HepG2 (cell line): ENCODE data around the gene ESYT1. TPM values are rescaled to one million over a fixed set of nuclear protein-coding genes. Genes with fewer than 3 reads are reported as not detected.
A peak's percentile ranks its signal among the peaks of the same experiment; 100 is the strongest.

ENCODE experiments used
- CEBPB ChIP-seq: IDR thresholded peaks from 2 replicates; pipeline ENCODE4 v1.6.1; 2011; ENCODE audit warnings: low read depth, low read length, improper control_type of control experiment, borderline replicate concordance
- CREB1 ChIP-seq, 2 experiments: fragments of 450-650 bp in 1 of 2; IDR thresholded peaks; 2 replicates each; pipeline ENCODE4 v1.6.1; 2016 to 2017; ENCODE audit warnings: control low read depth in 1 of 2, mild to moderate bottlenecking in 1 of 2, missing compliant biosample characterization in 1 of 2, missing genetic modification characterization in 1 of 2
- FOXA1 ChIP-seq, 2 experiments: fragments of 450-650 bp in 1 of 2; sonication (generic) in 1 of 2; formaldehyde crosslinking in 1 of 2; IDR thresholded peaks; 2 replicates each; pipeline versions ENCODE4 v1.4.0 to v1.6.1; 2016 to 2020; ENCODE audit warnings: missing genetic modification reagents in 1 of 2
- GTF2F1 ChIP-seq: fragments of 150-350 bp; IDR thresholded peaks from 2 replicates; pipeline ENCODE4 v1.6.1; 2014; ENCODE audit warnings: low read length
- HDAC2 ChIP-seq: sonication (generic); formaldehyde crosslinking; IDR thresholded peaks from 2 replicates; pipeline ENCODE4 v1.4.0; 2020; ENCODE audit warnings: missing genetic modification reagents
- MAZ ChIP-seq, 2 experiments: sonication (generic) in 1 of 2; formaldehyde crosslinking in 1 of 2; IDR thresholded peaks; 2 replicates each; pipeline versions ENCODE4 v1.5.0 to v1.6.1; 2012 to 2020; ENCODE audit warnings: low read depth in 2 of 2, mild to moderate bottlenecking in 2 of 2, borderline replicate concordance in 1 of 2, improper control_type of control experiment in 1 of 2, low read length in 1 of 2, missing genetic modification reagents in 1 of 2, moderate library complexity in 1 of 2
- RBFOX2 ChIP-seq: fragments of 200-400 bp; formaldehyde crosslinking; IDR thresholded peaks from 2 replicates; pipeline ENCODE4 v1.6.1; 2017; ENCODE audit warnings: low read depth, mild to moderate bottlenecking, low read length
- SKI ChIP-seq: fragments of 450-650 bp; IDR thresholded peaks from one replicate; pipeline ENCODE4 v1.6.1; 2018; ENCODE audit warnings: mild to moderate bottlenecking; ENCODE audit not compliant: partially characterized antibody
- ZFP62 ChIP-seq: sonication (generic); formaldehyde crosslinking; IDR thresholded peaks from 2 replicates; pipeline ENCODE4 v1.4.0; 2020; ENCODE audit warnings: missing genetic modification reagents
- ZNF124 ChIP-seq: sonication (generic); formaldehyde crosslinking; IDR thresholded peaks from 2 replicates; pipeline ENCODE4 v1.4.0; 2020; ENCODE audit warnings: missing genetic modification reagents
- ZNF180 ChIP-seq: sonication (generic); formaldehyde crosslinking; IDR thresholded peaks from 2 replicates; pipeline ENCODE4 v1.4.0; 2020; ENCODE audit warnings: low read depth, missing genetic modification reagents, borderline replicate concordance
- ZNF260 ChIP-seq: sonication (generic); formaldehyde crosslinking; IDR thresholded peaks from 2 replicates; pipeline ENCODE4 v1.4.0; 2020; ENCODE audit warnings: missing genetic modification reagents, low read depth, mild to moderate bottlenecking, borderline replicate concordance
- ZNF446 ChIP-seq: sonication (generic); formaldehyde crosslinking; IDR thresholded peaks from 2 replicates; pipeline ENCODE4 v1.5.0; 2020; ENCODE audit warnings: mild to moderate bottlenecking, missing genetic modification reagents
- ZNF460 ChIP-seq: sonication (generic); formaldehyde crosslinking; IDR thresholded peaks from 2 replicates; pipeline ENCODE4 v1.5.1; 2020; ENCODE audit warnings: missing genetic modification reagents, mild to moderate bottlenecking, borderline replicate concordance
- ZNF501 ChIP-seq: sonication (generic); formaldehyde crosslinking; IDR thresholded peaks from 2 replicates; pipeline ENCODE4 v1.5.1; 2020; ENCODE audit warnings: mild to moderate bottlenecking, moderate library complexity, missing genetic modification reagents
- ZNF577 ChIP-seq: sonication (generic); formaldehyde crosslinking; IDR thresholded peaks from 2 replicates; pipeline ENCODE4 v1.4.0; 2020; ENCODE audit warnings: mild to moderate bottlenecking, low read depth, missing genetic modification reagents, borderline replicate concordance
- ZNF644 ChIP-seq: IDR thresholded peaks from 2 replicates; pipeline ENCODE4 v1.6.1; 2016; ENCODE audit warnings: low read depth
- ZNF773 ChIP-seq: sonication (generic); formaldehyde crosslinking; IDR thresholded peaks from 2 replicates; pipeline ENCODE4 v1.4.0; 2020; ENCODE audit warnings: missing genetic modification reagents, borderline replicate concordance
- polyA plus RNA-seq, 8 experiments: library from polyadenylated mRNA; depleted of rRNA in 3 of 8; stranded (reverse) in 7 of 8; unstranded in 1 of 8; fragments of >200 nt; fragmentation: Illumina TruSeq in 4 of 8; extraction: Trizol in 4 of 8; gene quantifications; 2 replicates each; pipeline versions ENCODE4 v1.2.1 to v1.2.3, GENCODE V29; 2011 to 2016; ENCODE audit warnings: low read depth in 4 of 8, missing spikeins in 1 of 8, mixed read lengths in 1 of 8; ENCODE audit not compliant: insufficient read depth in 1 of 8
- total RNA-seq, 5 experiments: library from RNA; depleted of rRNA; stranded (reverse); fragments of >200 nt; fragmentation: Illumina TruSeq; extraction: Trizol; gene quantifications; 2 replicates each; pipeline ENCODE4 v1.2.3, GENCODE V29; 2016; ENCODE audit warnings: low read depth in 1 of 5
- TF ChIP-seq, protein P1 (sequence below): sonication (generic); formaldehyde crosslinking; IDR thresholded peaks from 2 replicates; pipeline ENCODE4 v1.4.0; 2020; ENCODE audit warnings: missing genetic modification reagents, borderline replicate concordance
- TF ChIP-seq, protein P2 (sequence below): sonication (generic); formaldehyde crosslinking; IDR thresholded peaks from 2 replicates; pipeline ENCODE4 v1.5.0; 2020; ENCODE audit warnings: missing genetic modification reagents, mild to moderate bottlenecking, borderline replicate concordance
- TF ChIP-seq, protein P3 (sequence below): IDR thresholded peaks from 2 replicates; pipeline ENCODE4 v1.6.1; 2016; ENCODE audit warnings: missing genetic modification reagents, missing compliant biosample characterization
- TF ChIP-seq, protein P4 (sequence below): sonication (generic); formaldehyde crosslinking; IDR thresholded peaks from 2 replicates; pipeline ENCODE4 v1.5.0; 2020; ENCODE audit warnings: missing genetic modification reagents
- TF ChIP-seq, protein P5 (sequence below): IDR thresholded peaks from 2 replicates; pipeline ENCODE4 v1.6.1; 2016; ENCODE audit warnings: control low read depth

ESYT1 gene
- total and polyA plus RNA-seq, 2 of the 13 experiments (the other 11 are each of a cell fraction or from before 2014, with no cell fraction given): 66.9 to 71.0 TPM

DNA sequence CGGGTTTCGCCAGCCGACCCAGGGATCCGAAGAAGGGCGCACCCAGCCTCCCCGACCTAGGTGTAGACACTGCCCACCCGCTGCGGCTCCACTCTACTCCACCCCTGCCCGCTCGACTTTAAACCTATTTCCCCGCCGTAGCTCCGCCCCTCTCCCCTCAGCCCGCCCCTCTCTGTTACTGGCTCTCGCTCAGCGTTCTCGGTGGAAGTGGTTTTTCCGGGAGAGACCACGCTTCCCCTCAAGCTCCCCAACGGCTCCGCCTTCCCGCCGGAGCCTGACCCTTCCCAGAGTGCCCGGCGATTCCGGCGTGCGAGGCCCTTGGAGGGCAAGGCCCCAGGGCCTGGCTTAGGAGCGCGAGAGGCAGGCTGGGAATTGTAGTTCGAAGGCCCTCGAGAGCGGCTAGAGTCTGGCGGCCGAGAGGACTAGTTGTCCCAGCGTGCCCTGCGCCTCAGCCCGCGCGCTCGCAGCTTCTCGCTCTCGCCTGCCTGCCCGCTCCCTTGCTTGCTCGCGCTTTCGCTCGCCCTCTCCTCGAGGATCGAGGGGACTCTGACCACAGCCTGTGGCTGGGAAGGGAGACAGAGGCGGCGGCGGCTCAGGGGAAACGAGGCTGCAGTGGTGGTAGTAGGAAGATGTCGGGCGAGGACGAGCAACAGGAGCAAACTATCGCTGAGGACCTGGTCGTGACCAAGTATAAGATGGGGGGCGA is 23.8 kb upstream of the ESYT1 start, which contains the start of gene PA2G4 (continued):
- TF ChIP-seq ZNF460 (CRISPR knock-in tag) (peak; percentile 20; the same call in 1 of the 2 replicates), ZNF180 (CRISPR knock-in tag) (peak; percentile 18; the same call in 1 of the 2 replicates), ZNF644 (CRISPR knock-in tag) (no peak), HDAC2 (CRISPR knock-in tag) (peak; percentile 56; the same call in 1 of the 2 replicates), CEBPB (no peak), ZNF446 (CRISPR knock-in tag) (no peak), ZNF124 (CRISPR knock-in tag) (peak; percentile 97), ZNF577 (CRISPR knock-in tag) (no peak), GTF2F1 (no peak), ZNF773 (CRISPR knock-in tag) (0 out of 2 replicates have a peak, but pooled peaks have one; percentile 1), MAZ (IDR thresholded peaks at IDR 0.05; ENCODE audit: borderline replicate concordance, low read depth, low read length) (0 out of 2 replicates have a peak, but pooled peaks have one; percentile 10), MAZ (CRISPR knock-in tag; IDR thresholded peaks at IDR 0.05; ENCODE audit: low read depth) (peak; percentile 98), FOXA1 (IDR thresholded peaks at IDR 0.05) (no peak), FOXA1 (CRISPR knock-in tag; IDR thresholded peaks at IDR 0.05) (no peak; the same call in 1 of the 2 replicates), SKI (peak; percentile 26), ZNF260 (no peak), CREB1 (IDR thresholded peaks at IDR 0.05) (peak; percentile 37; the same call in 1 of the 2 replicates), CREB1 (CRISPR knock-in tag; IDR thresholded peaks at IDR 0.05) (peak; percentile 86), RBFOX2 (peak; percentile 97), ZFP62 (peak; percentile 22; the same call in 1 of the 2 replicates), ZNF501 (CRISPR knock-in tag) (peak; percentile 95)
- TF ChIP-seq, protein P1, sequence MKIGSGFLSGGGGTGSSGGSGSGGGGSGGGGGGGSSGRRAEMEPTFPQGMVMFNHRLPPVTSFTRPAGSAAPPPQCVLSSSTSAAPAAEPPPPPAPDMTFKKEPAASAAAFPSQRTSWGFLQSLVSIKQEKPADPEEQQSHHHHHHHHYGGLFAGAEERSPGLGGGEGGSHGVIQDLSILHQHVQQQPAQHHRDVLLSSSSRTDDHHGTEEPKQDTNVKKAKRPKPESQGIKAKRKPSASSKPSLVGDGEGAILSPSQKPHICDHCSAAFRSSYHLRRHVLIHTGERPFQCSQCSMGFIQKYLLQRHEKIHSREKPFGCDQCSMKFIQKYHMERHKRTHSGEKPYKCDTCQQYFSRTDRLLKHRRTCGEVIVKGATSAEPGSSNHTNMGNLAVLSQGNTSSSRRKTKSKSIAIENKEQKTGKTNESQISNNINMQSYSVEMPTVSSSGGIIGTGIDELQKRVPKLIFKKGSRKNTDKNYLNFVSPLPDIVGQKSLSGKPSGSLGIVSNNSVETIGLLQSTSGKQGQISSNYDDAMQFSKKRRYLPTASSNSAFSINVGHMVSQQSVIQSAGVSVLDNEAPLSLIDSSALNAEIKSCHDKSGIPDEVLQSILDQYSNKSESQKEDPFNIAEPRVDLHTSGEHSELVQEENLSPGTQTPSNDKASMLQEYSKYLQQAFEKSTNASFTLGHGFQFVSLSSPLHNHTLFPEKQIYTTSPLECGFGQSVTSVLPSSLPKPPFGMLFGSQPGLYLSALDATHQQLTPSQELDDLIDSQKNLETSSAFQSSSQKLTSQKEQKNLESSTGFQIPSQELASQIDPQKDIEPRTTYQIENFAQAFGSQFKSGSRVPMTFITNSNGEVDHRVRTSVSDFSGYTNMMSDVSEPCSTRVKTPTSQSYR (CRISPR knock-in tag): peak; percentile 40; the same call in 1 of the 2 replicates
- TF ChIP-seq, protein P2, sequence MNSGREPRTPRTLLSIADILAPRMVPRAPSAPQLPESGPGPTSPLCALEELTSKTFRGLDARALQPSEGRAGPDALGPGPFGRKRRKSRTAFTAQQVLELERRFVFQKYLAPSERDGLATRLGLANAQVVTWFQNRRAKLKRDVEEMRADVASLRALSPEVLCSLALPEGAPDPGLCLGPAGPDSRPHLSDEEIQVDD (CRISPR knock-in tag): peak; percentile 88; the same call in 1 of the 2 replicates
- TF ChIP-seq, protein P3, sequence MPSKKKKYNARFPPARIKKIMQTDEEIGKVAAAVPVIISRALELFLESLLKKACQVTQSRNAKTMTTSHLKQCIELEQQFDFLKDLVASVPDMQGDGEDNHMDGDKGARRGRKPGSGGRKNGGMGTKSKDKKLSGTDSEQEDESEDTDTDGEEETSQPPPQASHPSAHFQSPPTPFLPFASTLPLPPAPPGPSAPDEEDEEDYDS (CRISPR knock-in tag): peak; percentile 99
- TF ChIP-seq, protein P4, sequence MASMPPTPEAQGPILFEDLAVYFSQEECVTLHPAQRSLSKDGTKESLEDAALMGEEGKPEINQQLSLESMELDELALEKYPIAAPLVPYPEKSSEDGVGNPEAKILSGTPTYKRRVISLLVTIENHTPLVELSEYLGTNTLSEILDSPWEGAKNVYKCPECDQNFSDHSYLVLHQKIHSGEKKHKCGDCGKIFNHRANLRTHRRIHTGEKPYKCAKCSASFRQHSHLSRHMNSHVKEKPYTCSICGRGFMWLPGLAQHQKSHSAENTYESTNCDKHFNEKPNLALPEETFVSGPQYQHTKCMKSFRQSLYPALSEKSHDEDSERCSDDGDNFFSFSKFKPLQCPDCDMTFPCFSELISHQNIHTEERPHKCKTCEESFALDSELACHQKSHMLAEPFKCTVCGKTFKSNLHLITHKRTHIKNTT: 0 out of 2 replicates have a peak, but pooled peaks have one; percentile 30
- TF ChIP-seq, protein P5, sequence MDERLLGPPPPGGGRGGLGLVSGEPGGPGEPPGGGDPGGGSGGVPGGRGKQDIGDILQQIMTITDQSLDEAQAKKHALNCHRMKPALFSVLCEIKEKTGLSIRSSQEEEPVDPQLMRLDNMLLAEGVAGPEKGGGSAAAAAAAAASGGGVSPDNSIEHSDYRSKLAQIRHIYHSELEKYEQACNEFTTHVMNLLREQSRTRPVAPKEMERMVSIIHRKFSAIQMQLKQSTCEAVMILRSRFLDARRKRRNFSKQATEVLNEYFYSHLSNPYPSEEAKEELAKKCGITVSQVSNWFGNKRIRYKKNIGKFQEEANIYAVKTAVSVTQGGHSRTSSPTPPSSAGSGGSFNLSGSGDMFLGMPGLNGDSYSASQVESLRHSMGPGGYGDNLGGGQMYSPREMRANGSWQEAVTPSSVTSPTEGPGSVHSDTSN (CRISPR knock-in tag): no peak
